HCT116 (cell line): ENCODE measurements around the gene RPS25. TPM values are rescaled to one million over a fixed set of nuclear protein-coding genes. Genes with fewer than 3 reads are reported as not detected.

Source experiments
- ATAC-seq: fragments of 200-7000 bp; cut with Tn5 transposase; 2 replicates; pipeline ENCODE4 v1.9.1; 2020; ENCODE audit warnings: mild to moderate bottlenecking, moderate library complexity
- BruUV-seq: library from RNA; stranded (reverse); fragments of 400-500 nt; replicated peaks from 2 replicates; lab custom pipeline; 2021; lab: Mats Ljungman, UMichigan
- CTCF ChIA-PET: fragments of 300-600 bp; sonication (Branson Sonifier 250); formaldehyde crosslinking; loops from one replicate; lab custom pipeline; 2021; ENCODE audit warnings: antibody characterized with exemption; lab: Charles Lee
- POLR2A ChIA-PET: fragments of 300-600, 350-600 bp; sonication (Branson Sonifier 250); formaldehyde crosslinking; loops from one replicate; lab custom pipeline; 2021; ENCODE audit warnings: antibody characterized with exemption; lab: Charles Lee
- RAD21 ChIA-PET, 2 experiments: fragments of 300-600 bp; sonication (Branson Sonifier 250); formaldehyde crosslinking; loops; one replicate each; lab custom pipeline; 2023; ENCODE audit warnings: low total read pairs in 2 of 2; ENCODE audit not compliant: uncharacterized antibody in 2 of 2, unreplicated experiment in 2 of 2, low non-redundant PET in 1 of 2; lab: Charles Lee
- DNase-seq: peaks from one replicate; pipeline ENCODE4 v3.0.0-alpha.2; 2010; ENCODE audit warnings: low read depth, low spot score
- H2AFZ ChIP-seq: fragments of 200-600 bp; shearing (Covaris generic), sonication (generic); 2 replicates; pipeline ENCODE4 v1.6.1; 2017; ENCODE audit warnings: low read depth, mixed run types, mixed read lengths, antibody characterized with exemption, low read length; ENCODE audit not compliant: poor library complexity, severe bottlenecking
- H3K27ac ChIP-seq: 2 replicates; pipeline ENCODE4 v1.5.1; 2012; ENCODE audit warnings: low read depth, low read length
- H3K27me3 ChIP-seq: fragments of 200-600 bp; sonication (generic); 2 replicates; pipeline ENCODE4 v1.6.1; 2016; ENCODE audit warnings: mixed run types, low read length, mixed read lengths; ENCODE audit not compliant: insufficient read depth
- H3K36me3 ChIP-seq, 2 experiments: fragments of 200-500 bp in 1 of 2; fragments of 200-600 bp in 1 of 2; sonication (Bioruptor generic) in 1 of 2; sonication (generic) in 1 of 2; 2 replicates each; pipeline versions ENCODE4 v1.5.1 to v1.6.1; 2014 to 2016; ENCODE audit warnings: low read length in 2 of 2, inconsistent platforms in 1 of 2, mixed read lengths in 1 of 2, mixed run types in 1 of 2; ENCODE audit not compliant: insufficient read depth in 2 of 2, control insufficient read depth in 1 of 2
- H3K4me1 ChIP-seq, 2 experiments: fragments of 200-600 bp in 1 of 2; sonication (generic) in 1 of 2; 2 replicates each; pipeline versions ENCODE4 v1.5.1 to v1.6.1; 2012 to 2017; ENCODE audit warnings: low read length in 2 of 2, inconsistent platforms in 1 of 2, mild to moderate bottlenecking in 1 of 2, mixed read lengths in 1 of 2, mixed run types in 1 of 2, moderate library complexity in 1 of 2; ENCODE audit not compliant: insufficient read depth in 2 of 2, control insufficient read depth in 1 of 2
- H3K4me2 ChIP-seq: fragments of 200-600 bp; sonication (generic); 2 replicates; pipeline ENCODE4 v1.6.1; 2017; ENCODE audit warnings: mixed run types, low read length, mixed read lengths
- H3K4me3 ChIP-seq, 2 experiments: fragments of 200-600 bp in 1 of 2; sonication (generic) in 1 of 2; replicated peaks in 1 of 2; 2 replicates each; pipeline ENCODE4 v1.5.1; 2011 to 2016; ENCODE audit warnings: low read length in 2 of 2, control low read depth in 1 of 2, low read depth in 1 of 2, mild to moderate bottlenecking in 1 of 2, mixed read lengths in 1 of 2, mixed run types in 1 of 2
- H3K79me2 ChIP-seq: fragments of 200-600 bp; sonication (generic); 2 replicates; pipeline ENCODE4 v1.6.1; 2017; ENCODE audit warnings: mild to moderate bottlenecking, mixed run types, low read length, moderate library complexity, mixed read lengths; ENCODE audit not compliant: insufficient read depth
- H3K9ac ChIP-seq: fragments of 200-600 bp; sonication (generic); 2 replicates; pipeline ENCODE4 v1.6.1; 2016; ENCODE audit warnings: low read length, mixed read lengths
- H3K9me2 ChIP-seq: fragments of 200-600 bp; sonication (generic), shearing (Covaris generic); 2 replicates; pipeline ENCODE4 v1.6.1; 2017; ENCODE audit warnings: mixed run types, mild to moderate bottlenecking, moderate library complexity; ENCODE audit not compliant: insufficient read depth
- H3K9me3 ChIP-seq, 2 experiments: fragments of 200-500 bp in 1 of 2; fragments of 200-600 bp in 1 of 2; sonication (Bioruptor generic) in 1 of 2; sonication (generic) in 1 of 2; 2 replicates each; pipeline ENCODE4 v1.6.1; 2014 to 2017; ENCODE audit warnings: low read length in 2 of 2, mixed read lengths in 2 of 2, inconsistent platforms in 1 of 2, low read depth in 1 of 2, mild to moderate bottlenecking in 1 of 2, mixed run types in 1 of 2, moderate library complexity in 1 of 2; ENCODE audit not compliant: control insufficient read depth in 1 of 2, insufficient read depth in 1 of 2
- H4K20me1 ChIP-seq: fragments of 200-600 bp; sonication (generic), shearing (Covaris generic); 2 replicates; pipeline ENCODE4 v1.6.1; 2017; ENCODE audit warnings: mixed run types, mild to moderate bottlenecking, moderate library complexity; ENCODE audit not compliant: insufficient read depth
- EZH2phosphoT487 ChIP-seq: fragments of 200-600 bp; IDR thresholded peaks from 2 replicates; pipeline ENCODE4 v1.6.1; 2018; ENCODE audit warnings: antibody characterized with exemption, borderline replicate concordance
- FOSL1 ChIP-seq: IDR thresholded peaks from 2 replicates; pipeline ENCODE4 v1.6.1; 2012; ENCODE audit warnings: low read depth
- POLR2A ChIP-seq: IDR thresholded peaks from 2 replicates; pipeline ENCODE4 v1.7.0; 2011; ENCODE audit warnings: borderline replicate concordance; ENCODE audit not compliant: insufficient read depth, insufficient read length; ENCODE audit errors: extremely low read depth
- POLR2AphosphoS5 ChIP-seq: IDR thresholded peaks from 2 replicates; pipeline ENCODE4 v1.6.1; 2011; ENCODE audit warnings: mild to moderate bottlenecking, low read depth, low read length, moderate library complexity
- SIN3A ChIP-seq: IDR thresholded peaks from 2 replicates; pipeline ENCODE4 v1.6.1; 2012; ENCODE audit warnings: low read depth
- TCF7L2 ChIP-seq: IDR thresholded peaks from 2 replicates; pipeline ENCODE4 v1.7.0; 2011; ENCODE audit warnings: borderline replicate concordance, inconsistent platforms; ENCODE audit not compliant: insufficient read depth, insufficient read length; ENCODE audit errors: extremely low read depth
- intact Hi-C: fragments of 100-400 bp; cut with micrococcal nuclease; formaldehyde crosslinking; loops from 2 replicates; pipeline ENCODE4 v1.10.0; 2022
- total RNA-seq: library from RNA; stranded (reverse); gene quantifications from one replicate; pipeline ENCODE4 v1.2.1, GENCODE V29; 2021; ENCODE audit not compliant: unreplicated experiment

Gene RPS25
- total RNA-seq, 1 experiment from 2014 or later, result 1,404 TPM

DNA sequence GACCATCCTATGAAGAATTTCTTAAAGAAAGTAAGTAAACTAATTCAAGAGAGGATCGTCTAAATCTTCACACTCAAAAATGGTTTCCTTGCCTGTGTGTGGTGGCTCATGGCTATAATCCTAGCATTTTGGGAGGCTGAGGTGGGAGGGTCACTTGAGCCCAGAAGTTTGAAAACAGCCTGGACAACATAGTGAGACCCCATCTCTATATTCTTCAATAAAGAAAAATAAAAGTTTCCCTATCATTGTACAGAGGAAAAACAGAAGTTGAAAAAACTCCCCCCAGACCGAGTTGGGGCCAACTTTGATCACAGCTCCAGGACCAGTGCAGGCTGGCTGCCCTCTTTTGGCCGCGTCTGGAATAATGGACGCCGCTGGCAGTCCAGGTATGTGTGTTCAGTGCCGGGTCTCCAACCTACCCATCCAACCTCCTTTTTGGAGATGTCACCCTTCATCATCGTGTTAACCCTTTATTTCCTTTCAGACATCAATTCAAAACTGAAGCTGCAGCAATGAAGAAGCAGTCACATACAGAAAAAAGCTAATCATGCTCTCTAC is 3.0 kb downstream of the RPS25 start (continued):
- TF ChIP-seq TCF7L2, result no peak
- TF ChIP-seq SIN3A, result no peak
- TF ChIP-seq POLR2A, result no peak

DNA sequence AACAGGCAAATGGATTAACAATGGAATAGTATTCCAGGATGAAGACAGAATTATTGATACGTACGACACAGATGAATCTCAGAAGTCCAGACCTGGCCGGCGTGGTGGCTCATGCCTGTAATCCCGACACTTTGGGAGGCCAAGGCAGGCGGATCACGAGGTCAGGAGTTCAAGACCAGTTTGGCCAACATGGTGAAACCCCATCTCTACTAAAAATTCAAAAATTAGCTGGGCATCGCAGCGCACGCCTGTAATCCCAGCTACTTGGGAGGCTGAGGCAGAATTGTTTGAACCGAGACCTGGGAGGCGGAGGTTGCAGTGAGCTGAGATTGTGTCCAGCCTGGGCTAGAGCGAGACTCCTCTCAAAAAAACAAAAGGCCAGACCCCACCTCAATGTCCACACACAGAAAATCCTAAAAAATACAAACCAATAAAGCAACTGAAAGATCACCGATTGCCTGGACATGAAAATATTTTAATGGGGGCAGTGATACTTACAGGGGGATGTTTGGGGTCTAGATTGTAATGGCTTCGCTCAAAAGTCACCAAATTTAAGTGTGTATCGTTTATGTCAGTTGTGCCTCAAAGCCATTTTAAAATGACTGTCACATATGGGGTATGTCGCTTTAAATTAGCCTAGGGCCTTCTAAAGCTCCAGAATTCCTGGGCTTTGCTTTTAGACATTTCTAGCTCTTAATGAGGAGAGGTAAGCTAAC is 3.8 kb downstream of the RPS25 start:
- ChIA-PET RAD21 (no interaction called here), CTCF (no interaction called here), POLR2A (interaction anchor here (0.7 to 1.5 kb wide), 2 partner anchors 73 to 107 kb away, joined by 3 read pairs; partner anchors contain the start of gene HINFP)
- H3K9ac ChIP-seq, result no peak overlapping the region
- peaks cover 44% of the 10 kb centered on the region for H3K79me2 ChIP-seq
- H3K4me1 ChIP-seq, result peaks cover 10 to 18% of the 10 kb centered on the region in 2 experiments; a peak in 3 of 4 replicates
- no peak for DNase-seq
- no peaks in the 10 kb centered on the region for H3K27me3 ChIP-seq
- H3K9me3 ChIP-seq, result no peaks in the 10 kb centered on the region
- peak; percentile 60 for TF ChIP-seq POLR2AphosphoS5
- TF ChIP-seq SIN3A, result 0 out of 2 replicates have a peak, but pooled peaks have one; percentile 40
- no peak for TF ChIP-seq EZH2phosphoT487
- TF ChIP-seq FOSL1, result 0 out of 2 replicates have a peak, but pooled peaks have one; percentile 0
- peaks cover 33 to 65% of the 10 kb centered on the region in 2 experiments for H3K36me3 ChIP-seq
- no peak overlapping the region for H3K4me3 ChIP-seq
- no peak overlapping the region for H2AFZ ChIP-seq
- H4K20me1 ChIP-seq, result no peaks in the 10 kb centered on the region
- H3K9me2 ChIP-seq, result no peaks in the 10 kb centered on the region
- BruUV-seq, result no TSS peak
- intact Hi-C loops, result no loop called here
- no peak for ATAC-seq
- H3K27ac ChIP-seq, result peak overlapping the region; percentile 96; the same call in 1 of the 2 replicates
- no peak overlapping the region for H3K4me2 ChIP-seq
